Epithelial cell of esophagus (primary cell): ENCODE data around the gene ATP1A1.

Experiments
- DNase-seq: peaks from one replicate; pipeline ENCODE4 v3.0.0; 2010; ENCODE audit warnings: low read depth
- H3K4me3 ChIP-seq: 2 replicates; pipeline ENCODE4 v1.5.1; 2011; ENCODE audit warnings: mild to moderate bottlenecking, low read length, control low read depth
- TF ChIP-seq, protein P1 (sequence below): IDR thresholded peaks from 2 replicates; pipeline ENCODE4 v1.5.1; 2011; ENCODE audit warnings: low read depth, mild to moderate bottlenecking, low read length, control low read depth, inconsistent platforms; ENCODE audit not compliant: insufficient read depth; ENCODE audit errors: missing control alignments

Gene ATP1A1

DNA sequence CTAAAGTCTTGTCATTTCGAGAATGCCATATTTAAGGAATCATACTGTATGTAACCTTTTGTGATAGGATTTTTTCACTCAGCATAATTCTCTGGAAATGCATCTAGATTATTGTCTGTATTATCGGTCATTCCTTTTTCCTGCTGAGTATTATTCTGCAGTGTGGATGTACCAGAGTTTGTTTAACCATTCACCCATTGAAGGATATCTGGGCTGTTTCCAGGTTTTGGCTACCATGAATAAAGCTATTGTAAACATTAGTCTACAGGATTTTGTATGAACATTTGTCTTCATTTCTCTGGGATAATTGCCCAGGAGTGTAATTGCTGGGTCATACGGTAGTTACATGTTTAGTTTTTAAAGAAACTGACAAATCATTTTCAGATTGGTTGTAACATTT is 61.8 kb downstream of the ATP1A1 start:
- H3K4me3 ChIP-seq: no peak overlapping the region
- no peak for DNase-seq
- TF ChIP-seq, protein P1, sequence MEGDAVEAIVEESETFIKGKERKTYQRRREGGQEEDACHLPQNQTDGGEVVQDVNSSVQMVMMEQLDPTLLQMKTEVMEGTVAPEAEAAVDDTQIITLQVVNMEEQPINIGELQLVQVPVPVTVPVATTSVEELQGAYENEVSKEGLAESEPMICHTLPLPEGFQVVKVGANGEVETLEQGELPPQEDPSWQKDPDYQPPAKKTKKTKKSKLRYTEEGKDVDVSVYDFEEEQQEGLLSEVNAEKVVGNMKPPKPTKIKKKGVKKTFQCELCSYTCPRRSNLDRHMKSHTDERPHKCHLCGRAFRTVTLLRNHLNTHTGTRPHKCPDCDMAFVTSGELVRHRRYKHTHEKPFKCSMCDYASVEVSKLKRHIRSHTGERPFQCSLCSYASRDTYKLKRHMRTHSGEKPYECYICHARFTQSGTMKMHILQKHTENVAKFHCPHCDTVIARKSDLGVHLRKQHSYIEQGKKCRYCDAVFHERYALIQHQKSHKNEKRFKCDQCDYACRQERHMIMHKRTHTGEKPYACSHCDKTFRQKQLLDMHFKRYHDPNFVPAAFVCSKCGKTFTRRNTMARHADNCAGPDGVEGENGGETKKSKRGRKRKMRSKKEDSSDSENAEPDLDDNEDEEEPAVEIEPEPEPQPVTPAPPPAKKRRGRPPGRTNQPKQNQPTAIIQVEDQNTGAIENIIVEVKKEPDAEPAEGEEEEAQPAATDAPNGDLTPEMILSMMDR: no peak

DNA sequence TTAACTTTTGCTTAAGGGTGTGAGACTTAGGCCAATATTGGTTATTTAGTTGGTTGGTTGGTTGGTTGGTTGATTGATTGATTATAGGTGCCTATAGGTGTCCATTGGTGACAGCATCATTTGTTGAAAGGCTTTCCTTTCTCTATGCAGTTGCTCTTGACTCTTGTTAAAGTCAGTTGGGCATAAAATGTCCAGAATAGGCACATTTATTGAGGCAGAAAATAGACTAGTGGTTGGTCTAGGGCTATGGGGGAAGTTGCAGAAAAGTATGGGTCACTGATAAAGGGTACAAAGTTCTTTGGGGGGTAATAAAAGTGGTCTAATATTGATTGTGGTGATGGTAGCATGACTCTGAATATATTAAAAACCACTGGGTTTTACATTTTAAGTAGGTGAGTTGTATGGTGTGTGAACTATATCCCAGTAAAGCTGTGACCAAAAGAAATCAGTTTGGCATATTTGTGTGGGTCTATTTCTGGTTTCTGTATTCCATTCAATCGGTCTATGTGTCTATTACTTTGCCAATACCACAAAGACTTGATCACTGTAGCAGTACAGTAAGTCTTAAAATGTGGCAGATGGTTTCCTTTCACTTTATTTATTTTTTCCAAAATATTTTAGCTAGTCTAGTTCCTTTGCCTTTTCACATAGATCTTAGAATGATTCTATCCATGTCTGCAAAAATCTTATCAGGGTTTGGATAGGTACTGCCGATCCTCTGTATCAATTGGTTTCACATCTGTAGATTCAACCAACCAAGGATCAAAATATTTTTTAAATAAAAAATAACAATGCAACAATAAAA is 63.0 kb downstream of the ATP1A1 start:
- TF ChIP-seq, protein P1: no peak
- no peak for DNase-seq
- H3K4me3 ChIP-seq: no peak overlapping the region

DNA sequence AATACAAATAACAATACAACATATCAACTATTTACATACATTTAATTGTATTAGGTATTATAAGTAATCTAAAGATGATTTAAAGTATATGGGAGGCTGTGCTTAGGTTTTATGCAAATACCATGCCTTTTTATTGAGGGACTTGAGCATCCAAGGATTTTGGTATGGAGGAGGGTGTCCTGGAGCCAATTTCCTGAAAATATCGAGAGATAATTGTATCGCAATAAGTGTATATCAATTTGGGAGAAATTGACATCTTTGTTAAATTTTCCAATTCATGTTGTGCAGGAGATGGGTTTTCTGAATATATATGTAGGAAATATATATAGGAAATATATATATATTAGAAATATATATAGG is 63.5 kb downstream of the ATP1A1 start:
- TF ChIP-seq, protein P1: no peak

DNA sequence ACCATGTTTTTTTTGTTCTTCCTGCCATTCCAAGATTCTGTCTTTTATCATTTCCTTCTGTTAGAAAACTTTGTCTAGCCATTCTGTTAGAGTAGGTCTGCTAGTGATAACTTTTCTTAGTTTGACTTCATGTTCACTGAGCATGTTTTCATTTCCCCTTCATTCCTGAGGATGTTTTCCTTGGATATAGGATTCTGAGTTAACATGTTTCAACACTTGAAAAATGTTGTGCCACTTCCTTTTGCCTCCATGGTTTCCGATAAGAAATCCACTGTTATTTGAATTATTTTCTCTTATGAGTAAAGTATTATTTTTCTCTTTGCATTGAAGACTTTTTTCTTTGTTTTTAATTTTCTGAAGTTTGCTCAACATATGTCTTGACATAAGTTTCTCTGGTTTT is 66.7 kb downstream of the ATP1A1 start:
- H3K4me3 ChIP-seq: no peak overlapping the region
- DNase-seq: no peak
- TF ChIP-seq, protein P1: no peak

More for the DNA sequence above, 63.5 kb downstream of the ATP1A1 start:
- H3K4me3 ChIP-seq: no peak overlapping the region
- DNase-seq: no peak

DNA sequence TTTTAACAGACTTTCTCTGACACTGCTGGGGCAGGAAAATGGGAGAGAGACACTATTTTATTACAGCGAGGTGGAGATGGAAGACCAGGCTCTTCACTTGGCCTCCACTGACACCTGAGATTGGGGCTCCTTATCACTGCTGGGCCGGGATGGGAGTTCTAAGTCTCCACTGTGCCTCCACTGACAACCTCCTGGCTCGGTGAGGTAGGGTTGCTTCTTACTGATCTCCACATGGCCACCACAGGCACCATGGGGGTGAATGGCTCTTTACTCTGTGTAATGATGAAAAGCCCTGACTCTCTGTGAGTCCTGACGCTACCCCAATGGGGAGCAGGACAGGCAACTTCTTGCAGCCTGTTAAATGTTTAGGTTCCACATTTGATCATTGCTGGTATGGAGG is 67.7 kb downstream of the ATP1A1 start:
- TF ChIP-seq, protein P1: no peak
- no peak overlapping the region for H3K4me3 ChIP-seq
- DNase-seq: no peak

DNA sequence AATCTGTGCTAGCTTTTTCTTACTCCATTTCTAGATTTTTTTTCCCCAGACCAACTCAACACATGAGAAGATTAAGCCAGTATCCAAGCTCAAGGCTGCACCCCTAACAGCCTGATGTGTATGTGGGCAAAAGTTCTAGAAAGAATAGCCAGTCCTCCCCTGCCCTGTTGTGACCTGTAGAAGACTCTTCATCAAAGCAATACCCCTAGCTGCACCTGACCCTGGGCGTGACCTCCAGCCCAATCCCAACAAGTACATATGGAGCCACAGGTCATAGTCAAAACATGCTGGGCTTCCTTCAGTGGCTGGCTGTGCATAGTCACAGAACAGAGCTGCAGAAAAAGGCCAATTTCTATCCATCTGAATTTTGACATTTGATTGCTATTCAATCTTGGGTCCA is 72.5 kb downstream of the ATP1A1 start:
- TF ChIP-seq, protein P1: no peak
- no peak overlapping the region for H3K4me3 ChIP-seq
- DNase-seq: no peak

DNA sequence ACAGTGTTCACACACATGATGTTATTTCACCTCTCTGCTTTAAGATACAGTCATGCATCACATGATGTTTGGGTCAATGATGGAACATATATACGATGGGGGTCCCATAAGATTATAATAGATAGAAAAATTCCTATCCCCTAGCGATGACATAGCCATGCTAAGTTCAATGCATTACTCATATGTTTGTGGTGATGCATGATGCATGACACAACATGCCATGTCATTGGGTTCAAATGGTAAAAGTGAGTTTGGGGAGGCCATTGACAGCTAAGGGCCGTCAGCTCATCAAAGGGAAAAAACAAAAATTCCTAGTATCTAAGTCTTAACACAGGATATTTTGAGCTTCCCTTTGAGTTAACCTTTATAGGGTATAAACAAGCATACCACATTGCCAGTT is 73.6 kb downstream of the ATP1A1 start:
- no peak overlapping the region for H3K4me3 ChIP-seq
- peak; percentile 54 for DNase-seq
- TF ChIP-seq, protein P1: no peak
